Endodermal cell (in vitro differentiated cells): ENCODE results near the gene ZNF214. TPM values are rescaled to one million over a fixed set of nuclear protein-coding genes. Genes with fewer than 3 reads are reported as not detected.

Experiments
- total RNA-seq, 2 donors: library from RNA; stranded (reverse); fragmentation: NEBNext Ultra II Directional in 1 of 2; extraction: Animal tissue kit (Norgen Biotek cat#: 25700) in 1 of 2; gene quantifications; 2 replicates in 1 of 2; 3 replicates in 1 of 2; pipeline ENCODE4 v1.2.1, GENCODE V29; 2021

The ZNF214 gene
- total RNA-seq, 2 donors from 2014 or later: 8.0 to 10.8 TPM

Other genes starting within 250 kb of the ZNF214 start
- under 1 TPM; 0.20 to 0.68 TPM for gene OR2AG2, start 248.4 kb downstream of the ZNF214 start, total RNA-seq
- not detected for gene OR2AG1, start 237.3 kb downstream of the ZNF214 start, total RNA-seq
- gene OR6A2, start 220.7 kb downstream of the ZNF214 start, total RNA-seq: under 1 TPM; 0.09 to 0.51 TPM
- gene OR10A5, start 174.7 kb downstream of the ZNF214 start, total RNA-seq: not detected
- not detected for gene OR10A2, start 157.3 kb downstream of the ZNF214 start, total RNA-seq
- gene OR10A4, start 143.7 kb downstream of the ZNF214 start, total RNA-seq: not detected
- 1 to 10 TPM in 1 of 2 donors, not detected in 1; 1.1 TPM for gene OR2D2, start 127.8 kb downstream of the ZNF214 start, total RNA-seq
- gene OR2D3, start 99.3 kb downstream of the ZNF214 start, total RNA-seq: not detected
- 10 to 100 TPM in 1 of 2 donors, 1 to 10 TPM in 1; 9.9 to 10.2 TPM for gene ZNF215, start 93.9 kb downstream of the ZNF214 start, total RNA-seq
- gene NLRP14, start 133 bp upstream of the ZNF214 start, total RNA-seq: under 1 TPM; 0.33 to 0.66 TPM
- under 1 TPM in 1 of 2 donors, not detected in 1; 0.18 TPM for gene RBMXL2, start 68.7 kb upstream of the ZNF214 start, total RNA-seq
- 1 to 10 TPM in 1 of 2 donors, under 1 TPM in 1; 0.81 to 2.2 TPM for gene SYT9, start 231.6 kb upstream of the ZNF214 start, total RNA-seq